Sigmoid colon (tissue), 4 donors: Measurements from ENCODE around the gene TNF.

Experiments
- EP300 ChIP-seq, 4 donors: sonication (generic); formaldehyde crosslinking; IDR thresholded peaks; one replicate each; pipeline ENCODE4 v1.6.1; 2017; ENCODE audit warnings: antibody characterized with exemption in 4 of 4
- POLR2AphosphoS5 ChIP-seq, 4 donors: sonication (generic); formaldehyde crosslinking; IDR thresholded peaks; one replicate each; pipeline ENCODE4 v1.6.1; 2017; ENCODE audit warnings: antibody characterized with exemption in 4 of 4

DNA sequence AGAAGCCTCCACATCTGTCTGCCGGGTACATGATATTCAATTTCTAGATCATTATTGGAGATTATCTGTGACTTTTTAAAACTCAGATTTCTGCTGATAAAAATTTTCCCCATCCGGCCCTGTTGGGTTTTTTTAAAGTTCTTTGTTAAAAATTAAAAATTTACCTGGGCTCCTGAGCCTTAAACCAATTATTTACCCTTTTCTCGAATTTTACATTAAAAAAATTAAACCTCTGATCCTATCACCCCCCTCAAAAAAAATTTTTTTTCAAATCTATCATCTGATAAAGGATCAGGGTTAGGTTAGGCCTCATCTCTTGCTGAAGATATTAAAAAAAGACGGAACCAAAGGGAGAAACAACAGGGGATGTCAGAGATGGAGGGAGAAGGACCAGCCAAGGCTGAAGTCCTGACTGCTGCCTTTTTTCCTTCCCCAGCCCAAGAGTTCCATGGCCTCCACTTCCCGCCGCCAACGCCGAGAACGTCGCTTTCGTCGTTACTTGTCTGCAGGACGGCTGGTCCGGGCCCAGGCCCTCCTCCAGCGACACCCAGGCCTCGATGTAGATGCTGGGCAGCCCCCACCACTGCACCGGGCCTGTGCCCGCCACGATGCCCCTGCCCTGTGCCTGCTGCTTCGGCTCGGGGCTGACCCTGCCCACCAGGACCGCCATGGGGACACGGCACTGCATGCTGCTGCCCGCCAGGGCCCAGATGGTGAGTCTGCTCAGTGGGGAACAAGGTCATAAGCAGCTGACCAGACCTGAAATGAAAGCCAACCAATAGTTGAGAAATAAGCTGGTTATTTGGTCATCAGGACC, 27.4 kb upstream of the TNF start:
- TF ChIP-seq POLR2AphosphoS5 (IDR thresholded peaks at IDR 0.05): no peak
- no peak for TF ChIP-seq EP300 (IDR thresholded peaks at IDR 0.05)
